NCI-H2196 (cell line): Measurements from ENCODE around the gene FHOD3.

Experiments used
- DNase-seq: peaks from one replicate; lab custom pipeline; 2025; ENCODE audit not compliant: unreplicated experiment; lab: John Stamatoyannopoulos, UW

FHOD3 gene

DNA sequence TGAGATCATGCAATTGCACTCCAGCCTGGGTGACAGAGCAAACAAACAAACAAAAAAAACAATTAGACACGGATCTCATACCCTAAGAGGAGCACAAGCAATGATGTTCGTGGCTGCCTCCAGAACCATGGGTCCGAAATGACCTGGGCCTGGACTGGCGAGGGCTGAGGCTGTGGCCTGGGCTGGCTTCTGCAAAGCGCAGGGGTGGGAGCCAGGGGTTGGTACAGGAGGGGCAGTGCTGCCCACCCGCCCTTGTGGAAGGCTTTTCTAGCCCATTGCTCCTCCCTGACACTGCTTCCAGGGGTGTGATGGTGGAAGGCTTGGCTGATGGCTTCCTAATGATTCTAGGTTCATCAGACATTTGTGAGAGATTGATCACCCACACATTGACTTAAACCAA, 167.8 kb downstream of the FHOD3 start:
- DNase-seq: no peak

DNA sequence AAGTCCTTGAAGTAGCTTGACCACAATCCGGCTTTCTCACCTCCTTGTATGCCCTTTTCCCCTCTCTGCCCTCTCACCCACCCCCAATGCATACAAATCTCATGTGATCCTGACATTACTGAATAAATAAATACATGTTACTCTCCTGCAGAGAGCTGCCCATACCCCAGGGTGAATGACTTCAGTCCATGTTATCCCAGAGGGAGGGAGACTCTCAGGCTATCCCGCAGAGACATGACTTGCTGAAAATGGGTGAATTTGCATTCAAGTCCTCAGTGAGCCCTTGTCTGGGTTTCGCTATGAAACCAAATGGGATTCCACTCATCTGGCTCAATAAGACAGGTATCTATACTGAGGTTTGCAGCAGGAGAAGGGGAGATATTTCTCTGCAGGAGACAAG, 168.5 kb downstream of the FHOD3 start:
- DNase-seq: no peak

DNA sequence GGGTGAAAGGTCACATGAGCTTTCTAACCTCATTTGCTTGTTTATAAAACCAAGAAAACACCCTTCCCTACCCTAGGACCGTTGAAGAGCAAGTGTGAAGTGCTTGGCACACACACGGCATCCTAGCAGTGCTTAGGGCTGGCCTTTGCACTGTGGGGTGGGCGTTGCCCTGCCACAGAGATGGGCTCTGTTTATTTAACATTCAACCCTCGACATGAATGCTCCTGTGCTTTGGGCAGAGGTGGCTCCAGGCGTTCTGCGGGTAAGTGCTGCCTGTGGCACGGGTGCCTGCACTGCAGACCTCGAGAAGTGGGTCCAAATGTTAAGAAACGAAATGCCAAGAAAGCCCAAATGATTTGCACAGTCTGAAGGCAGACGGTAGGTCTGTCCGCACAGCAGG, 170.1 kb downstream of the FHOD3 start:
- DNase-seq: no peak

DNA sequence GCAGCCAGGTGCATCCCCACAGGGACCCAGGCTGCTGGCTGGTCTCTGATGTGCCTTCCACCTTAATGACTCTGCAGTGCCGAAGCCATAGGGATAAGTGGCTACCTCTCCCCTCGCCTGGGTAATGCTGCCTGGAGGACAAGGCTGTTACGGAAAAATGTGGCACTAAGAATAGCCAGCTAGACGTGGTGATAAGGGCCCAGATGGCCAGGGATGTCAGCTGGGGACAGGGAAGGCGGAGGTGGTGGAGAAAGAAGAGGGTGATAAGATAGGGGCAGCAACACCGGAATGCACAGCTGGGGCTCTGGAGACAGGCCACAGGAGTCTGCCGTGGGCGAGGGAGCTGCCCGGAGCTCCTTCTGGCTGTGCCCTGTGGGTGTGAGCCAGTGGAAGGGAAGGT, 170.6 kb downstream of the FHOD3 start:
- no peak for DNase-seq

DNA sequence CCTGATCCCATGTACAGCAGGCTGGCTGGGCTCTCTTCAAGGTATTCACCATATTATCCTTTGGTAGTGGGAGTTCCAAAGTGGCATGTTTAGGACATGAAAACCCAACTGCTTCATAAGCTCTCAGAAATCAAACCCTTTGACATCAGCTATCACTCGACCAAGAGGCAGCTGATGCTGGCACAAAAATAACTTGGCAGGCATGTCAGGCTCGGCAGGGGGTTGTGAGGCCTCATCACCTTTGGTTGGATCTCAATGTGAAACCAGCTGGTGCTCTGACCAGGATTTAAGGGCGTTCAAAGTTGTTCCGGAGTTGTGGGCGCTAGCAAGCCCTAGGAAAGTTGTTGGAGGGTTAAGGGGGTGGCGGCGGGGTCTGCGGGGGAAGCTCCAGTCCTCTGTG, 171.9 kb downstream of the FHOD3 start:
- no peak for DNase-seq

DNA sequence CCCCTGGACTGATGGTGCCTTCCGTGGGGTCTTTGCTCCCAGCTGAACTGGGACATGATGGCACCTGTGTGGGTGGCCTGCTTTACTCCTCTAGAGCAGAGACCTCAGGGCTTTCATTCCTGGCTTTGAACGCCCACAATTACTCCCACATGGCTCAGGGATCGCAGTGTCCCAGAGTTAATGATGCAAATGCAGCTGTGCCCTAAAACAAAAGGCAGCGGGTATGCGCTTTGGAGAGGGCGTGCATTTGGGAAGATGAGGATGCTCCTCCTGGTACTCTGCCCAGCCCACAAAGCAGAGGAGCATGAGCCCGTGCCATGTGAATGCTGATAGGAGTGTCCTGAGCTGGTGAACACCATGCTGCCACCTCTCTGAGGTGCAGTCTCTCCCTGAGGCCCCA, 173.4 kb downstream of the FHOD3 start:
- no peak for DNase-seq

DNA sequence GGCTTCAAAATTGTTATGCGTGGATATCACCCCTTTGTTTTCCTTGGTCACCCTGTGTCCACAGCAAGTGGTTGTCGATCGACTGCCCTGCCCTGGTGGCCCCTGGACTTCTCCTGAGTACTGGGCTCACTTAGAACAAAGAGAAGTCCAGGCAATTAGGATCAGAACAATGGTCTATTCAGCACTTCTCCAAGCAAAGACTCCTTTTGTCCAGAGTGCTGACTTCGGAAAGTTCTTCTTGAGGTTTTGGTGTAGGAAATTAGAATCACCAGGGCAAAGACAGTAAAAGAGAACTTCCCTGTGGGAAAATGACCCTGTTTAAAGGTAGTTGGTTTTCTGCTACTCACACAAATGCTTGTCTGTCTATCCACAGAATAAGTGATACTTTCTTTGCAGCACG, 173.9 kb downstream of the FHOD3 start:
- DNase-seq: no peak

DNA sequence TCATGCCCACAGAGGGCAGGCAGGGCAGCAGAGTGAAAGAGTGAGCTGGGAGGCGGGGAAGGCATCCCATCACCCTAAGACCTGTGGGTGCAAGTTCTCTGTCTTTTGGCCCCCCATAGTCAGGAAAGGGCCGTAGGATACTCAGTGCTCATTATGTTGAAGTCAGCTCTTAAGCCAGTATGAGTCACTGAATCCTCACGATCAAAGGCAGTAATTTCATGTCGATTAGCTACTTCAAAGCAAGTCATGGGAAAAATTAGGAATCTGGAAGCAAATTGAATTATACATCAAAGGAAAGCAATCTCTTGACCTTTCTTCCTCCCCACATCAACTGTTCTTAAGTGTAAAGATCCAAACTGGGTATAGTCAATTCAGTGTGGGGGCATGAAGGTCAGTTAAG, 178.9 kb downstream of the FHOD3 start:
- no peak for DNase-seq

DNA sequence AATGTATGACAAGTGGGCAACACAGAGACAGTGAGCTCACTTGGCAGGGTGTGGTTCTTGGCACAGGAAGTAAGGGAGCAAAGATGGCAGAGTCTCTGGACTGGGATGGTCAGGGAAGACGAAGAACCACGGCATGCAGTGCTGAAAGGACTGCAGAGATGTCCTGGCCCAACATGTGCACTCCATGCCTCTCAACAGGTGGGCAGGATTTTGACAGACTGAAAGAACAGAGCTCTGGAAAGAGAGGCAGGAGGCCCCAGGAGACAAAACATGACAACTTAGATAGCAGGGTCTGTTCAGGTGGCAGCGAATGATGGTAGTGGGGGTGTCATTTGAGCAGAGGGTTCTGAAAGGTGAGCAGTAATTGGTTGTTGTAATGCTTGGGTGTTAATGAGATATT, 180.3 kb downstream of the FHOD3 start:
- no peak for DNase-seq

DNA sequence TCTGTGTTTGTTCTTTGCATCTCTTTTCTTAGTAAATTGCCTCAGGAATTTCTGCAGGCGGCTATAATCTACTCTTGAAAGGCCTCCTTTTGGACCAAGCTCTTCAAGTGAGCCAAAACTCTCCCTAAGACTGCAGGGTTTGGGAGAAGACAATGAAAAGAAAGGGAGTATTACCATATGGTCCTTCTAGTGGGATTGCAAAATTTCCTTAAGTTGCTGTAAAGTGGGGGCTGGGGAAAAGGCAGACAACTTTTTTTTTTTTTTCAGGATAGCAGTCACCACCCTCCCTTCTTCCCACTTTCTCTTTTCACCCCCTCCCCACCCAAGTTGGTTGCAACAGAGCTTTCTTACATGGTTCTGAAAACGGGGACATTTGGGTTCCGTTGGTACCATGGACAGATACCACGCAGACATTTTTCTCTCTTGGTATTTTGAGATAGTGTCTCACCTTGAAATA, 183.7 kb downstream of the FHOD3 start:
- DNase-seq: no peak

DNA sequence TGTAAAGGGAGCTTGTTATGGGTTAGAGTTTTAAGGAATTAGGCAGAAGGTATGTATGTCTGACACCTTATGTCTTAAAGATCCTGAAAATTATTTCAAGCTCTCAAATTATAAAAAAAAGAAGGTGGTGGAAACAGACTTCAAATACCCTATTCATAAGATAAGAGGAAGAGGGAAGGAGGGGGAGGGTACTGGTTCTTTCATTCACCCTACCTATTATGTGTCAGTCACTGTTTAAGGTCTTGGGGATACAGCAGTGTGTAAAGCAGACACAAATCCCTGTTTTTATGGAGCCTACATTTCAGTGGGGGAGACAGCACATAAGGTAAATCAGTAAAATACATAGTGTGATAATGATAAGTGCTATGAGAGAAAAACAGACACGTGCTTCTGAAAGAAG, 184.4 kb downstream of the FHOD3 start:
- no peak for DNase-seq

DNA sequence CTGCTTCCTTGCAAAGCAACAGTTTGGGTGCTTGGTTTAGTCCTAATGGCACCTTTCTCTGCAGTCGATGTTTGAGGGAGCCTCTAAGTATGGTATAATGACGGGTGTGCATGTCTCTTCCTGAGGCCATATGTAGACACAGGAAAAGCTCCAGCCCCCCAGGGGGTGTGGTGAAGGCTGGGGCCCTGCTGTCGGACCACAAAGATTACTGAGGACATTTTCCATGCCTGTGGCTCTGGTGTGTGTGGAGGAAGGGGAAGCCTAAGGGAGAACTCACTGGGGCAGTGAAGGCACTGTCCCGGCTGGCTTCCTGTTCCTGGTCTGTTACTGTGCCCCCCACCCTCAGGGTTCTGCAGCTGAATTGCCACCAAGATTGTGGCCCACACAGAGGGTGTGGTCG, 187.1 kb downstream of the FHOD3 start:
- DNase-seq: no peak

DNA sequence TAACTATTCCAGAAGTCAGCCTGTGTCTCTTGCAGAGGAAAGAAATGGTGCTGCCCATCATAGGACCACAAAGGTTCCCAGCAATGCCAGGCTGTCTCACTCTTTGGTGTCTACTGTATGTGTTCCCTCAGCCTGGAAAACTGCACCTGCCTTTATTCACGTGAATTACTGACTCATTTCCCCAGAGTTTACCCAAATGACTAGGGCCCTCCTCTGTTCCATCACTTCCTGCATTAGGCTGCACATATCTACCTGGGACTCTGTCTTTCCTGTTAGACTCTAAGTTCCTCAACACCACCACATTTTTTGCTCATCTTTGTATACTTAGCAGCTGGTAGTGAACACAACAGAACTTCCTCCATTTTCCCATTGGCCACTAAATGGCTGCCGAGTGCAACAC, 188.3 kb downstream of the FHOD3 start:
- no peak for DNase-seq

DNA sequence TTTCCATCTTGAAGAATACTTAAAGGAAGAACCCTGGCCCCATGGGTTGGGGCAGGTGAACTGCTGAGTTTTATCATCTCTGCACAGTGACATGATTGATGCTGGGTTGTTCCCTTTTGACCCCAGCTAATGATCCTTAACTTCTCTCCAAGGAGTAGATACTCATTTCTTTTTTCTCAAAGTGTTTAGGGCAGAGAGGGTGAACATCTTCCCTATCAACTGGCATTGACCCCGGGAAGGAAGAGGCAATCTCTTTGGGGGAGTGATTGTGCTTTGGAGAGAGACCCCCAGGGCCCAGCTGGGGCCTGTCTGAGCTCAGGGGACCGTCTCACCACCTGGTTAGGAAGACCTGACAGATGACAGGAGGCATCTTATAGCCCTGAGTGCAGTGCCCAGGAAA, 190.6 kb downstream of the FHOD3 start:
- DNase-seq: no peak

DNA sequence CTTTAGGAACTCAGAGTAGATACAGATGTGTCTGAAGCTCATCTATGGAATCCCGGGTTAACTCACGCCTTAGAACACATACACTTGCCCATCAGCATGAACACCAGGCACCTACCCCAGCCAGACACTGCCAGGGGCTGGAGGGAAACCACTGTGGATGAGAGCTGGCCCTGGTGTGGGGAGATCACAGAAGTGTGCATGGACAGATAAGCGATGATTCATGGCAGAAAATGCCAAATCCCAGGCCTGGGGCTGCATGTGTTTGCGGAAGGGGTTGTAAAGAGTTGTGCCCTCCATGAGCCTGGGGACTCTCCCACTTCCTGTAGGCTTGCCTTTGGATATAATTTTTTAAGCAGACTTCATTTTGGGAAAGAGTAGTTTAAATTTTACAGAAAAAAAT, 193.4 kb downstream of the FHOD3 start:
- DNase-seq: no peak

DNA sequence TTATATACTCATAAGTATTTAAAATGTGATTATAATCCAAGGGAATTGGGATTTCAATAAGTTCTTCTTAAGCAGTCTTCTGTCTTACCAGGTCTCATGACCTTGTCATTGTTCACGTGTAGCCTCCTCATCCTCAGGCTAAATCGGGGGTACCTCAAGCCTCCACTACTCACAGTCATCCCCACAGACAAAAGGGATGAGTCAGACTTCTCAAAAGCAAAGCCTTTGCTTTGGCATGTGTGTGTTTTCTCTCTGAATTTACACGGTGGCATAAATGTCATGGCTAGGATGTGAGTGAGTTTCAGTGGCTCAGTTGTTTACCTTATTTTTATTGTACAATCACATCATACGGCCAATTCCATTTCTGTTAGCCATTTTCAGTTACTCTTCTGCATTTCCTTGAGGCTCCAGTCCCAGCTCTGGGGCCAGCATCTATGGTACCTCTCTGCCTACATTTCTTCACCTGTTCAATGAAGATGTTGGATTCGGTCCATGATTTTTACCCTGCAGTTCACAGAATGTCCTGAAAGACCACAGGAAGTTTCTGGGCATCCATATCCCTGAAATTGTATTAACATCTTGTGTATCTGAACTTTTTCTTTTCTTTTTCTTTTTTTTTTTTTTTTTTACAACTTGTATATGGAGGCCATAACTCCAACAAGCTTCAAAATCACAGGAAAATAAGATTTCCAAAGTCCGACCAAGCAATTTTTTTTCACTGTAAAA, 195.3 kb downstream of the FHOD3 start:
- no peak for DNase-seq

DNA sequence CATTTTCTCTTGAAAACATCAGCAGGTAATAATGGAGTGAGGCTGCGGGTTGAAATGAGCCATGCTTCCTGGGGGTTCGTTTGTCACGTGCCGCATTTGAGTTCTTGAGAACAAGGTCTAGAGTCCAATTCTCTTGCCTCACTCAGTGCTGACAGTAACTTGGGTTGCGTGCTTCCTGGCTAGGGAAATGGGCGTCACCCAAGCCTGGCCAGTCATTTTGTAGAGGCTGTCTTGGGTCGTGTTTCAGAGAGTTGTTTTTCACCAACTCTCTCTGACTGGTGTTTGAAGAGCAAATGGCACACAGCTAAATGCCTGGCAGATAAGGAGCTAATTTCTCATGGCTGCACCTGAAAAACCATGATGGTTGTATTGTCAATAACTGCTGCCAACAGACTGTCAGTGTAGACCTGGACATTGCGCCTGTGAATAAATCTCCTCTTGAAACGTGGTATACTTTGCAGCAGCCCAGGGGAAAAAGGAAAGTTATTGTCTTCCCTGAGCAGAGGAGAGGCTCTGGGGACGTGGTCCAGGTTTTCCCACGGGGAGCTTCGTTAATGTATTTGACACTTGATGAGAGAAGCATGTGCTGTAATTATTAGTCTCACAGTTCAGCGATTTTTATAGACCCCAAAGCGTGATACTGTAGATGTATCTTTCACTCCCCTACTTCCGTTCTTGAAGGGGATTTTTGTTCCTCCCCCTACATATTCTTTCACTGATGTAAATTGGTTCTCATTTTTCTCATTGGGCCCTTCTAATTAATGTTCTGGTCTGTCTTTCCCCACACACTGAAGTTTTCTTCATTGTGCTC, 196.0 kb downstream of the FHOD3 start:
- no peak for DNase-seq

DNA sequence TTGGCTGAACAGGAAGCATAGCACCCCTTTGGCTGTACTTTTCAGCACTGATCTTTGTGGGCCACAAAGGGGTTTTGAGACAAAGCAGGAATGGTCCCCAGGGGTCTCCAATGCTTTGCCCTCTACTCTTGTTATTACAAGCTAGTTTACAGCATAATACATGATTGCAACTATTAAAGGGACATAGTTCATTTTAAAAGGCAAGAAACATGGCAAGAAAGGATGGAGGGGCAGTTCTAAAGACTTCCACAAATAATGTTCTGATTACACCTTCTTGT, 196.6 kb downstream of the FHOD3 start:
- DNase-seq: no peak

DNA sequence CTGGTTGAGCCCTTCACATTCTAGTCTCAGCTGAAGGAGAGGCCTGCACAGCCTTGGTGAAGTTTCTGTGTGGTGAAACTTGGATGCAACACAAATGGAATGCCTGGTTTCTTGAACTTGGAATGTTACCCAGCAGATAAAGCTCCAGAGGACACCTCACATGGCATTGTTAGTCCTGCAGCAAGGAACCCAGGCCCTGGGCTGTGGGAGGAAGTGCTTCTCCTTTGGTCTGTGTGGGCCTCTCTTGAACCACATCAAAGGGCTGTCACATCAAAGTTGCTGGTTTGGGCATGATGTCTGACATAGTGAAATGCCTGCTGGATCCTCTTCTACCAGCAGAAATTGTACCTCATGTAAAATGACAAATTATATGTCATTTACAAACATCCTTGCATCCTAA, 198.5 kb downstream of the FHOD3 start:
- DNase-seq: no peak

DNA sequence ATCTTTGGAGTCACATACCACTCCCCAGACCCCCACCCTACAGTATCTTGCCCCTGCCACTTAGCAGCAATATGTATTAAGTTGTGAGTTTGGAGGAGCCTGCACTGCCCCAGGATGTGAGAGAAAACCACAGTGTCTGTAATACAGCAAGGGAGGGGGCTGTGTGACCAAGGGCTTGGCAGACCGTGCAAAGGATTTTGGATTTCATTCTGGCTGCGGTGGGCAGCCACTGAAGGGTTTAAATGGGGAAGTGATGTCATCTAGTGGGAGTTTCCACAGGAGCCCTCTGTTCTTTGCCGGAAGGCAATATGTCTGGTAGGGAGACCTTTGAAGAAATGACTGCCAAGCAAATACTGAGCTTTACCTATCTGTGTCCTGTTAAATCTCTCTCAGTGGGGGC, 202.4 kb downstream of the FHOD3 start:
- DNase-seq: no peak

DNA sequence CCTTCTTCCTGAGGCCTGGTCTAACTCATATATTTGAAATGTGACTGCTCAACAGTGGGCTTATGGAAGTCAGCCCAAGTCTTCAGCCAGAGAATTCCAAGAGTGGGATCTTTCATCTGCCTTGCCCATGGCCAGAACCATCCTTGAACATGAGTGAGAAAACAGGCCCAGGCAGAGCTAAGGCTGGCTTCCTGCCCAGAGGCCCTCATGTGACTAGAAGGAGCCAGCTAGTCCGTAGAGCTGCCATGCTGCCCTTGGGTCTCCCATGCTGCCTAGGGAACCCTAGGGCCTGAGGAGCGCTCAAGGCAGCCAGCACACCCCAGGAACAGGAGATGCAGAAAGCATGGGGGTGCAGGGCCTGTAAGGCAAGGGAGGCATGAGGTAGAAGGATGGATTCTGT, 203.6 kb downstream of the FHOD3 start:
- peak; percentile 1 for DNase-seq

DNA sequence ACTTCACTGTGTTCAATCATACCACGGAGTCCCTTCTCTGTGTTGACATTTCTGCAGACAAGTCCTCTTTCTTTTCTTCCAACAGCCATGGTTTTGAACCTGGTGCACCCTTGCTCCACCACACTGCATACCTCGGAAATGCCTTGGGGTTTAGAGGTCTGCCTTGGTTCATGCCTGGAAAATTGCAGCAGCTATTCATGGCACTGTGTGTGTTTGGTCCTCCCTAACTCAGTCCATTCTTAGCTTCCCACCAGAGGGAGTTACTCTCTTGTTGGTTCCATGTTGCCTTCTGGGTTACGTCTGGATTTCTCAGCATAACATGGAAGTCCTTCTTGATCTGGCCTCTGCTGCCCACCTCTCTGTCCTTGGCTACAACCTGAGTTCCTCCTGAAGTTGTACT, 206.0 kb downstream of the FHOD3 start:
- DNase-seq: no peak

DNA sequence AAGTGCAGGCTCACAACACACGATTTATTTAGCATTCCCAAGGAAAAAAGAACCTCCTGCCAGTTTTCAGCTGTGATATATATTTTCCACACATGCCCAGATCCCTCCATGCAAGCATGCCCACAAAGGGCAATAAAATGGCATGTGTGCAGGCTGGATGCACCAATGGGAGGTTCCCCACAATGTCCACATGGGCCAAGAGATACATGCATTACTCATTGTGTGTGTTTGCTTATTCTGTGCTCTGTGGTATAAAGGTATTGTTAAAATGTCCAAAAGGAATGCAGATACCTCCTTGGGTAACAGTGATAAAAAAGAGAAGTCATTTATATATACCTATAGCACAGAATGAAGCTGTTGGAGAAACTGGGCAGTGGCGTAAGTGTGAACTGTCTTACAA, 207.4 kb downstream of the FHOD3 start:
- DNase-seq: no peak
